Occipital lobe (tissue), 2 donors: ENCODE data around the gene HSD17B3. TPM values are rescaled to one million over a fixed set of nuclear protein-coding genes. Genes with fewer than 3 reads are reported as not detected.
A peak's percentile ranks its signal among the peaks of the same experiment; 100 is the strongest.
"Not testable (repeated sequence)": the region's sequence is repeated elsewhere in the genome, so short reads cannot be mapped to it uniquely, and the experiment has no call there.

Experiments
- DNase-seq: peaks from one replicate; lab custom pipeline; 2025; lab: John Stamatoyannopoulos, UW
- total RNA-seq: library from RNA; depleted of rRNA; stranded (reverse); fragments of >200 nt; gene quantifications from one replicate; pipeline ENCODE4 v1.2.3, GENCODE V29; 2014

Gene HSD17B3
- total RNA-seq, 1 donor from 2014 or later, result not detected

DNA sequence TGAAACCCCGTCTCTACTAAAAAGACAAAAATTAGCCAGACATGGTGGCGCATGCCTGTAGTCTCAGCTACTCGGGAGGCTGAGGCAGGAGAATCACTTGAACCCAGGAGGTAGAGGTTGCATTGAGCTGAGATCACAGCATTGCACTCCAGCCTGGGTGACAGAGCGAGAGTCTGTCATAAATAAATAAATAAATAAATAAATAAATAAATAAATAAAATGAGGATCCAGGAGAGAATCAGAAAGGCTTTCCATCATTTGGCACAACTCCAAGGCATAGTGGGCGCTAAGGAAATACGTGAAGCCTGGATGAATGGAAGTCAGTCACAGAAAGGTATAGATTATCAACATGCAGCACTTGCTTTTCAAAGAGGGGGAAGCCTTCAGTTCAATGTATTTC lies 65.6 kb downstream of the HSD17B3 start:
- not testable (repeated sequence) for DNase-seq

DNA sequence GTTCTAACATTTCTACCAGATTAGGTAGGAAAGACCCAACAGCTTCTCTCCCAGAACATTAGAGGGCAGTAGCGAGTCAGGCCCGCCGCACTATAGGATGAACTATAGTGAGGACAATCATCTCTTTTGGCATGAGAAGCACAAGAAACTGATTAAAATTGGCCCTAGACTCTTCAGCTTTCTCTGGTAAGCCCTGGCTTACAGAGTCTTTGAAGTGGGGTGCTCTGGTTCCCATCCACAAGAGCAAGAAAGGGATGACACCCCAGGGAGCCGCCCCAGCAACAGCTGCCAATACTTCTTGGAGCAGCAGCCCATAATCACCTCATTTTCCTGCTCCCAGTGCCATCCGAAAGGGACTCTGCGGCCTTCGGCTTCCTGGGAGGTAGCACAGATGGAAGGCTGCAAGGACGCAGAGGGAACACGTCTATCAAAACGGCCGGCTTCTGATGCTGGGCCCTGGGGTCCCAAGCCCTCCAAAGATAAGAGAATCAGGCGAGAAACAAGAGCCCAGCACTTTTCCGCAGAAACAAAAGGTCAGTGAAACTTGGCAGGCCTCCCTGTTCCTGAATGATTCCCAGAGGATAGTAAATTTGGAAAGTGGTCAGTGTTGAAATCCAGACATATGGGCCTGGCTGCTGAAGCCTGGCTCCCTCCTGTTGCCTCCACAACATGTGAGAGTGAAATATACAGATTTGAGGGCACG lies 69.3 kb downstream of the HSD17B3 start:
- no peak for DNase-seq

DNA sequence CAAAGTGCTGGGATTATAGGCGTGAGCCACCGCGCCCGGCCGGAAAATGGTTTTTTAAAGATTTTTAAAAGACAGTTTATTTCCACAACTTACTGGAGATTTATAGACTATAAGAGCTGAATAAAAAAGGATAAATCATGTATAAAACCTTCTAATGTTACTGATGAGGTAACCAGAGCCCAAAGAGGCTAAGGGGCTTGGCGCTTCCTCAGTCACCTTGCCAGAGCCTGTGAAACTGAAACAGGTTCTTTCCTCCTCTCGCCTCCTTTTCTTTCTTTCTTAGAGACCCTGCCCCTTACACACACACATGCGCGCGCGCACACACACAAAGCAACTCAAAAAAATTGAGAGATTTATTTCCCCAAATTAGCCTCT lies 69.8 kb downstream of the HSD17B3 start:
- DNase-seq, result no peak

DNA sequence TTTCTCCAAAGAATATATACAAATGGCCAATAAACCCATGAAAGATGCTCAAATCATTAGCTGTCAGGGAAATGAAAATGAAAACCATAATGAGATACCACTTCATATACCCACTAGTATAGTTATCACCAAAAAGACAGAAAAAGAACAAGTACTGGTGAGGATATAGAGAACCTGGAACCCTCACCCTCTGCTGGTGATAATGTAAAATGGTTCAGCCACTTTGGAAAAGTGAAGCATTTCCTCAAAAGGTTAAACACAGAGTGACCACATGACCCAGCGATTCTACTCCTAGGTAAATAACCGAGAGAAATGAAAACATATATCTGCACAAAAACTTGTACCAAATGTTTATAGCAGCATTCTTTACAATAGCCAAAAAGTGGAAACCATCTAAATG lies 72.0 kb downstream of the HSD17B3 start:
- DNase-seq, result no peak

DNA sequence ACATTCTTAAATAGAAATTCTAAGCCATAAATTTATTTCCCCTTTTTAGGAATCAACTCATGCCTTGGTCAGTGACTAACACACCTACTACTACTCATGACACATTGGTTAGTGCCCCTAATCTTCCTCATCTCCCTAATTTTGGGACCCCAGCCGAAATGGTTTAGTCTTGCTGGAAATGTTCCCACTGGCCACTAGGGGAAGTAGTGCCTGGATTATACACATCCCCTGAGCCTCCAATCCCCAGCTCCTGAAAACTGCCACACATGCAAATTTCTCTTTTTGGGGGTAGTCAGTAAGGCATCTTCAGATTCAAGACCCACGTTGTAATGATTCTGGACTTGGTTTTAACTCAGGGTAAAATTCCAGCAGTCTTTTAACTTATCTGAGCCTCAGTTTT lies 79.8 kb downstream of the HSD17B3 start:
- no peak for DNase-seq

DNA sequence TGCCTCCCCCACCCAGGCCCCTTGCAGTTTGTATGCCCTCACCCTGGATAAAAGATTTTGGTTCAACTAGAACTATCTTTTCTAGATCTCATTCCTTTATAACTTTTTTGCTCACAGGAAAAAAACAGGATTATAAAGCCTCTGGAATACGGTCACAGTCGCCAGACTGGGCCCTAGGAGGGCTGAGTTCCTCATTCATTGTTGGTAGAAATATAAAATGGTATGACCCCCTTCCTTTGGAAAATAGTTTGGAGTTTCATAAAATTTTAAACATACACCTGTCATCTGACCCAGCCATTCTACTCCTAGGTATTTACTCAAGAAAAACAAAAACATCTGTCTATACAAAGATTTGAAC lies 82.1 kb downstream of the HSD17B3 start:
- DNase-seq, result no peak

DNA sequence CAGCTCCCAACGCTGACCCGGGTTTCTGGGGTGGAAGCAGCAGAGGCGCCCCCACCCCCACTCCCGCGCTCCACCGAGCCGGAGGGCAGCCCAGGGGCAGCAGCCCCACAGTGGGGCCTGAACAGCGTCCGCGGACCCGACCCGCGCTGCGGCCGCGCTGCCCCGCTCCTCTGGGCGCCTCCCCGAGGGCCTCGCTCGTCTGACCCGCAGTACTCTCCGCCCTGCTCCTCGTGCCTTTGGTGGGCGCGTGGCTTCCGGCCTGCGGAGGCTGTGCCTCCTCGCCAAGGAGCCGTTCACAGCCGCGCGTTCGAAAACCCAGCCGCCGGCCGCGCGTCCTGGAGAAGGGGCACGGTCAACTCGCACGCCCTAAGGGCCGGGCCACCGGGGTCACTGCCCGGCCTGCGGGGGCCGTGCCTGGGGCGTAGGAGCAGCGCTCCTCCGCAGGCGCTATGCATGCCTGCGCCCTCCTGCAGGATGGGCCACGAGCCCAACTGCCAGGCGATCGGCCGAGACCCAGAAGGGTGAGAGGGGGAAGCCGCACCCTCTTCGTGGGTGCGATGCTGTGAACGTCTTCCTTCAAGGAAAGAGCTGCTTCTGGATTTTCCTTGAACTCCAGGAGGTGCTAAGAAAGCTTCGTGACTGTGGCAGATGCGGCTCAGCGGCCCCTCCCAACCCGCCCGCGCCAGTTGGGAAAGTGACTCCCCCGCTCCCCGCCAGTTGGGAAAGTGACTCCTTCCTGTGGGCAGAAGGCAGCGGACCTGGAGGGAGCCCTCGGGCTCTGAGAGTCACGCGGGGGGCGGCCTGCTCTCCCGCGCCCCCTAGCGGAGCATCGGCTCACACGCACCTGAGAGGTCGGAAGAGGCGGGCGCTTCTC lies 82.7 kb downstream of the HSD17B3 start:
- peak; percentile 58 for DNase-seq

DNA sequence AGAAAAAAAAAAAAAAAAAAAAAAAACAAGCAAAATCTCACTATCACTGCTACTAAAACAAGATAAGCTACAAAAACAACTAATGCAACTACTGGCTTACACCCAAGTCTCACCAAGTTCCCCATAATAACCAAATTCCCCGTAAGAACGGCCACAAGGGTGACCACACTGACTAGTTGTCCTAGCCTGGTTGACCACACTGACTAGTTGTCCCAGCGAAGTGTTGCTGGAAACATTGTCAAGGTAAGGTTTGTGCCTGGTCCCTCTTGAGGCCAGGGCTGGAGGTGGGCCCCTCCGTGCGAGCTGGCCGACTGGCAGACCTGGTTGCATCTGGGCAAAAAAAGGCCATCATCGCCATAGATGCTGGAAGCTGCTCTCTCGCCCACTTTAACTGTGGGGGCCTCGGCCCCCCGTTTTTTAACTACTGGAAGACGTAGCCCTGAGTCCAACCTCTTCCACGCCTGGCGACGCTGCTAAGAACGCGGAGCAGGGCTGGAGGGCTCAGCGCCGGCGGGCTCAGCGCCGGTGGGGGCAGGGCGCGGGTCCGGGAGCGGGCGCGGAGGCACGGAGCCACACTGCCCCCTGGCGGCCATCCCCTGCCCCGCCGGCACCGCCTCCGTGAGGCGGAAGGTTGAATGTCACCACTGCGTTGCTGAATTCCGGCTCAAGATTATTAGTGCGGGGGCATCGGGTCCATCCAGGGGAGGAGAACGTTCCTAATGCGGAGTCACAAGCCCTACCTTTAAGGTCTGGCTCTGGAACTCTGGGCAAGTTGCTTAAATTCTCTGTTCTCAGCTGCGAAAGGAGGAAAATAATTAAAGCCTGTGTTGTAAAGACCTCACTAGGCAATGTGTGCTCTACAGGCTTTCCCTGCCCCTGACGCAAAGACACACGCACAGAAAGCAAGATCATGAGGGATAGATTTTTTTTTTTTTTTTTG lies 84.0 kb downstream of the HSD17B3 start:
- peak; percentile 39 for DNase-seq

DNA sequence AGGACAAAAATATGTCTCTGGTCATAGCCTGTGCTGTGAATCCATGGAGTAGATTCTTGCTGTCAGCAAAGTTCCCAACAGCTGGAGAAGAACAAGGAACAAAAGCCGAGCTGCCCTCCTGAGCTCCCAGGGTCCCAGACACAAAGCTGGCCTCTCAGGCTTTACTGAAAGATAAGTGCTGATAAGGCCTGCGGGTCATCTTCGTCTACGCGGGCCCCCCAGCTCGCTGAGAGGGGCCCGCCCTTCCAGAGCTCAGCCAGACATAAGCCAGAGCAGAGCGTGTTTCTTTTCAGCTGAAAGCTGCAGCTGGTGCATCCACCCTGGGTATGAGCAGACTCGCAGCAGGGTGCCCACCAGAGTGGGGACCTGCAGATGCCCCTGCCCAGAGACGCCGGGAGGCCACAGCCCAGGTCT lies 84.7 kb downstream of the HSD17B3 start:
- no peak for DNase-seq

DNA sequence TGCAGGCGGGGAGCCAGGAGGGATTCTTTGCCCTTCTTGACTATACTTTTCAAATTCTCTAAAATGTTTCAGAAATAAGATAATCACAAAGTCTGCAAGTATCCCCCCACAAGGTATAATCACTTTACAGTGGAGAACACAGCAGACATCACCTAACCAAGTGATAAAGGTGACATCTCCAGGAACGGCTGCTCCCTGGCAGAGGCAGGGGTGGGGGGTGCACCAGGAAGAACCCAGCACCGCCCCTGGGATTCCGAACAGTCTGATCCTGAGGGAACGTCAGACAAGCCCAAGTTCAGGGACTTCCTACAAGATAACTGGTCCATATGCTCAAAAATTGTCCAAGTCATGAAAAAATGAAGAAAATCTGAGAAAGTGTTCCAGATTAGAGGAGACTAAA lies 85.4 kb downstream of the HSD17B3 start:
- no peak for DNase-seq

DNA sequence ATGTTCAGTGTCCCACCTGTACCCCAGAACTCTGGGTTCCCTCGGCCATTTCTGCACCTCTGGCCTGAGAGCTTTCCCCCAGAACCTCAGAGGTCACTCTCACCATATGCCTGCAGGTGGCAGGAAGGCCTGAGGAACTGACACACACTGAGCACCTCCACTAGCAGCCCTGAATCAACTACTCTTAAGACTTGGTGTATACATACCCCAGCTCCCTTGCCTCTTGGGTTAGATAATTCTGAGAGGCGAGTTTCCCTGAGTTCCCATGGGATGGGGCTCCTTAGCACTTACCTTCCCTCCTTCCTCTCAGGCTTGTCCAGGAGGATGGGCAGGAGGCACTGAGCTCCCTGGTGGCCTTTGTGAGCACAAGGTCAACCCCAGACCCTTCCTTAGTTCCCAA lies 86.1 kb downstream of the HSD17B3 start:
- no peak for DNase-seq

DNA sequence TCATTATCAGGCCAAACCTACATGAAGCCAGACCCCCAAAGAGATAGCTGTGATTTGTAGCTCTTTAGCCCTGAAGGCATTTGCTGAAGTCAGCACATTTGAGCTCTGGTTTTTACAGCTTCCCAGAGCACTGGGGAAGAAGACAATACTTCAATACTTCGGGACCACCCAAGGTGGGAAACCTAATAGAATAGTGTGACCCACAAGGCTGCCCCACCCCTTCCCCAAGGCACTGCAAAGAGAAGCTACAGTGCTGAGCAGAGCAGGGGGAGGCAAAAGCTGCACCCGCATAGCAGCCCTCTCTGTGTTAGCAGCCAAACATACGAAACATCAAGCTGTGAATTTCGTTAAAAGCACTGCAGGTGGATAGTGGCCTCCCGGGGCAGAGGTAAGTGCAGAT lies 87.3 kb downstream of the HSD17B3 start:
- DNase-seq, result no peak

DNA sequence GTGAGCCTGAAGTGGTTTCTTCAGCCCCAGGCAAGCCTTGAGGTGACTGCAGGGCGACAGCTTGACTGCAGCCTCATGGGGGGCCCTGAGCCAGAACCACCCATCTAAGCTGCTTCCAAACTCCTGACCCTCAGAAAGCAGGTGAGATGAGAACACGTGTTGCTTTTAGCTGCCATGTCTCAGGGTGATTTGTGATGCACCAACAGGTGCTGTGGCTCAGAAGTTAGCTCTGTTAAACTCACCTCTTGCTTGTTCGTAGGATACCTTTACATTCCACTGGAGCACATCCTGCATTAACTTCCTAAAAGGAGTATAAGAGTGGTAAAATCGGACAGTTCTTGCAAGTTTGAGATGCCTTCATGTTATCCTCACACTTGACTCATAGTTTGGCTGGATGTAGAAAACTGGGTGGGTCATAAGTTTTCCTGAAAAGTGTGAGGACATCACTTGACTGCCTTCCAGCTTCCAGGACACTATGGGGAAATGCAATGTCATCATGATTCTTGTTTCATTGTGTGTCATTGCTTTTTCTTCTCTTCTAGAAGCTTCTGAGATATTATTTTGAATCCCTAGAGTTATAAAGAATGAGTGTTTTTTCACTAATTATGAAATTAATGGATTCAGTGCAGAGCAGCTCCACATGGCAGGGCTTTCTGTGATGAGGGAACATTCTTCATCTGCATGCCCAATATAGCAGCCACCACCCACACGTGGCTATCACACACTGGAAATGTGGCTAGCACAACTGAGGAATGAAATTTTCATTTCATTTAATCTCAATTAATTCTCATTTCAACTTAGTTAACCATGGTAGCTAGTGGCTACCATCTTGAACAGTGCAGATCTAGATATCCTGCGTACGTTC lies 92.3 kb downstream of the HSD17B3 start:
- DNase-seq, result no peak

DNA sequence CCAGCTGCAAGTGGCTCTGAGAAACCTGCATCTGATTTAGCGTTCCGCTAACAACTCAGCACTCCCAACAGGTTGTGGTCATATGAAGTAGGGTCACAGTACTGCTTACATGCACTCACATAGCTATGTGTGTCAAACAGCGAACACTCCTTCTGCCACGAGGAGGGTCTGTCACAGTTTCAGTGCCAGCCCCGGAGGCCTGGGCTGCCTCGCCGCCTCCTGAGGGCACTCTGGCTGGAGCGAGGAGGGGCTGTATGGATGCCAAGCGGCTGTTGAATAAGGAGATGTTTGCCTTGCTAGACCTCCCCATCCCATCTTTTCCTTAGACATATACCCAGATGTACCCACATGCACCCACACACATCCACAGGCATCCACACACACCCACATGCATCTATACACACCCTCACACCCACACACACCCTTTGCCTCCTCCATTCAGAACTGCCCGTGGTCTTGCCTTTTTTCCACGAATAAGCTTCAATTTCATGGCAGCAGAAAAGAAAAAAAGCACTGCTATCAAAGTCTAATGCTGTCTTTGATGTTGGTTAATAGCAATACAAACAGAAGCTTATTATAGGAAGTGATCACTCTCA lies 95.7 kb downstream of the HSD17B3 start:
- no peak for DNase-seq

DNA sequence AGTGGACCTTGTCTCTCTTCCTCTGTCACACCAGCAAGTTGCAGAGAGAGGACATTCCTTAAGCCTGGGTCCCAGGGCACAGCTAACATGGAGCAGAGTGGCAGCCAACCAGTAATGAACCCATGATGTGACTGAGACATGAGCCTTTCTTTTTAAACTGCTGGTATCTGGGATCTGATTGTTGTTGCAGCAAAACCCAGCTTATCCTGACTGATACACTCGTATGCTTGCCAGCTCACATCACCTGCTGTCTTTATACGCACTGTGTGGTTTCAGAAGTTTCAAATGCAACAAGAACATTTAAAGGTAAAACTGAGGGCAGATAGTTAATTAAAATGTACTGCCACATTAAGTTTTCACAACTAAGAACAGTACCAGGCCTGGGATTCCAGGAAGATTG lies 97.1 kb downstream of the HSD17B3 start:
- no peak for DNase-seq

DNA sequence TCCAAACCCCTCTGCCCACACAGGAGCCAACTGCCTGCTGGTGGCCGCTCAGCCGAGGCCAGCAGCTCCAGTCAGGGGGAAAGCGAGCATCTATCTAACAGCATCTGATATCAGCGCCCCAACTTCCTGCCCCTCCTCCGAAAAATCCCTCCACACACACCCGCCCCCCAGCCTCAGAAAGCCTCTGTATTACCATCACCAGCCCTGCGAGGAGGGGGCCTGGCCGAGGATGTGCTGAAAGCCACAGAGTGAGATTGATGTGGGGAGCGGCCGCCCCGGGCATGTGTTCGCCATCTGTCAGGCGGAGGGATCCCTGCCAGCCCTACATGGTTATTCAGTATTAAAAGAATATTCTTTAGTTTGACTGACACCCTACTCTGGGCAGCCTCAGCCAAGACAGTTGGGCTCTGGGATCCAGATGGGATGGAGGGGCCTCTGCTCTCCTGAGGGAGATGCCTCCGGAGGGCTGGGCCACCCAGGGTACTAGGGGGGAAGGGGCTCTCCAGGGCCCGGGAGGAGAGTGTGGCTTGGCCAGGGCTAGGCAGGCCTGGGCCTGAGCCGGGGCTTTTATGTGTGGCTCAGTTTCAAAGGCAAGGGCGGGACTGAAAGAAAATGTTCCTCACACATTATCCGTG lies 98.0 kb downstream of the HSD17B3 start:
- DNase-seq, result no peak

DNA sequence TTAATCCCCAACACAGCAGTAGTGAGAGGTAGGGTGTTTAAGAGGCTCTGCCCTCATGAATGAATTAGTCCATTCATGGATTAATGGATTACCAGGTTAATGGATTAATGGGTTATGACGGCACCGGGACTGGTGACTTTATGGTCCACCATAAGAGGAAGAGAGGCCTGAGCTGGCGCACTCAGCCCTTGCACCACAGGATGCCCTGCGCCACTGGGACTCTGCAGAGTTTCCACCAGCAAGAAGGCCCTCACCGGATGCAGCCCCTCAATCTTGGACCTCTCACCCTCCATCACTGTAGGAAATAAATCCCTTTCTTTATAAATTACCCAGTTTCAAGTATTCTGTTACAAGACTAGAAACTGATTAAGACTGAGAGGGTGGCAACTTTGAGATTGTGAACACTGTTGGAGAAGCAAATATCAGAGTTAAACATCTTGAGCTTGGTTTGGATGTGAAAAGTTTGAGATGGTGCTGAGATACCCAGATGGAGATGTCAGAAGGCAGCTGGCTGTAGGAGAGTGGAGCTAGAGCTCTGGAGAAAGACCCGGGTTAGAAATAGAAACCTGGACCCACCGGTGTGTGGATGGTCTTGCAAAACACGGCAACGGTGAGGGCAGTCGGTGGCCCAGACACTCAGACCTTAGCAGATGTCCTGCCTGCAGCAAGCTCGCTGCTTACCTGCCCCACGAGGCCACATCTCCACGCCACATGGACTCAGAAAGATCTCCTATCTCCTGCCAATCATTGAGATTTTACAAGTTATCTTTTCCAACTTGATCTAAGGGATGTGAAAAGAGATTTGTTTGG lies 98.8 kb downstream of the HSD17B3 start:
- DNase-seq, result no peak

DNA sequence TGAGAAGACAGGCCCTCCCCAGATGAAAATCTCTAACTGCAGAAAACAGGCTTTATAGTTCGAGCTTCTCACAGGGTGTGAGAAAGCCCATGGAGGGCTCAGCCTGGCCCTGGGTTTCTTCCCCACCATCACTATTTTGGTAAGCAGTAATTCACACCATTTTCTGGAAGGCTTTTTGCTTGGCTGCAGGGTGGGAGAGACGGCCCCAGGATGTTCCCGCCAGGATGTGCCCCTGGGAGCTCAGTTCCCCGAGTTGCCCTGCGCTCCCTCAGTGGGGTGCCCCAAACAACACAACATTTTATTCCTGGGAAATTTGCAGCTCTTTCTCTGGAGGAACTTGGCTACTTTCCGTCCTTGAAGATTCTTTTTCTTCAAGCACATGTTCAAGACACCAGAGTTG lies 100.8 kb downstream of the HSD17B3 start:
- no peak for DNase-seq

DNA sequence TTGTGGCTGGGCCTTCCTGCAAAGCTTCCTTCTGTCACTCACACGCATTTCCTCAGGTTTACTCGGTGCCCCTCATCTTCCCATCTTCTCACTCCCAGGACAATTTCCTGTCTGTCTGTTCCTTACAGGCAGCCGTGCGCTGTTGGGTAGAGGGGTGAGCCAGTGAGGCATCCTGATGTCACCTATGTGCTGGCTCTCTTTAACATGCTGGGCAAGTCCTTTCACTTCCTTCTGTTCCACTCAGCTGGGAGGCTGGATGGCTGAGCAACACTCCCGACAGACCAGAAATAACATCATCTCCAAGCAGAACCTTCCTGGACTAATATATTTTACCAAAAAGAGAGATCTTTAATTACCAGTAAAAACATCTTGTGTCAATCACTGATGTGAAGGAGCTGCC lies 103.0 kb downstream of the HSD17B3 start:
- no peak for DNase-seq
